Fibroblast of the aortic adventitia (primary cell): Measurements from ENCODE around the gene LIG4. TPM values are rescaled to one million over a fixed set of nuclear protein-coding genes. Genes with fewer than 3 reads are reported as not detected.

Source experiments
- DNase-seq: peaks from one replicate; pipeline ENCODE4 v3.0.0-alpha.2; 2010; ENCODE audit warnings: low read depth
- H3K4me3 ChIP-seq: 2 replicates; pipeline ENCODE4 v1.5.1; 2011; ENCODE audit warnings: low read depth, mild to moderate bottlenecking, control low read depth, low read length, moderate library complexity
- CTCF ChIP-seq: IDR thresholded peaks from 2 replicates; pipeline ENCODE4 v1.5.1; 2011; ENCODE audit warnings: mild to moderate bottlenecking, low read length, control low read depth, inconsistent platforms; ENCODE audit not compliant: insufficient read depth
- total RNA-seq: library from RNA; depleted of rRNA; stranded (reverse); fragments of >200 nt; gene quantifications from 2 replicates; pipeline ENCODE4 v1.2.3, GENCODE V29; 2012; ENCODE audit warnings: low replicate concordance

LIG4 gene
- total RNA-seq, 1 donor = 10.8 TPM

GRCh38 chr13:108194435-108194936, 20.9 kb downstream of the LIG4 start:
- DNase-seq = no peak
- H3K4me3 ChIP-seq = no peak overlapping the region
- TF ChIP-seq CTCF = no peak

- no peak for DNase-seq
- H3K4me3 ChIP-seq = no peak overlapping the region
- no peak for TF ChIP-seq CTCF
These were observed 21.5 kb downstream of the LIG4 start for GRCh38 chr13:108193806-108194205.

- TF ChIP-seq CTCF = no peak
- DNase-seq = no peak
- H3K4me3 ChIP-seq = no peak overlapping the region
These were observed 24.4 kb downstream of the LIG4 start for GRCh38 chr13:108190897-108191296.

- no peak for TF ChIP-seq CTCF
These were observed 27.1 kb downstream of the LIG4 start for GRCh38 chr13:108188260-108188659.

GRCh38 chr13:108185223-108185622, 30.1 kb downstream of the LIG4 start:
- TF ChIP-seq CTCF = no peak

More at GRCh38 chr13:108188260-108188659, 27.1 kb downstream of the LIG4 start:
- H3K4me3 ChIP-seq = no peak overlapping the region
- no peak for DNase-seq

GRCh38 chr13:108182652-108183051, 32.7 kb downstream of the LIG4 start:
- no peak for DNase-seq
- TF ChIP-seq CTCF = no peak
- H3K4me3 ChIP-seq = no peak overlapping the region

More at GRCh38 chr13:108185223-108185622, 30.1 kb downstream of the LIG4 start:
- no peak for DNase-seq
- H3K4me3 ChIP-seq = no peak overlapping the region

GRCh38 chr13:108178078-108178477, 37.3 kb downstream of the LIG4 start:
- DNase-seq = no peak
- H3K4me3 ChIP-seq = no peak overlapping the region
- TF ChIP-seq CTCF = no peak
